Measurements from ENCODE around the gene IFIT1. TPM values are rescaled to one million over a fixed set of nuclear protein-coding genes. Genes with fewer than 3 reads are reported as not detected.

The IFIT1 gene
- total RNA-seq, 1 experiment from 2014 or later, result 2.4 TPM

DNA sequence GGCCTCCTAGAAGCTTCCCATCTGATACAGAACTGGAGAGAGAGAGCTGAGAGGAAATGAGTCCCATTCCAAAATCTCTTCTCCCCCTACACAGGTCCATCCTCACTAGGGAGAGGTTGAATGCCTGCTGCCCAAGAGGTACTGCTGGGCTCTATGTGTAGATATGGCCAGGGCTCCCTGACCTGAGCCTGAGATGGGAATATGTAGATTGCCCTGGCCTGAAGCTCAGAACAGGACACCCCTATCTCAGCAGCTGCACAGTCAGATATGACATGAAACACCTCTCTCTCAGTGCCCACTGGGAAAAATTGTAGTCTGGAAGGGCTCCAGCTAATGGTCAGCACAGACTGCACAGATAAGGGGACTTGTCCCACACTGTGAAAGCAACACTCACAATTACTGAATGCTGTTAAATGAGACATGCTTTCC lies 17.7 kb upstream of the IFIT1 start:
- ChIA-PET POLR2A (ENCODE audit: low non-redundant PET) (no interaction called here), CTCF (no interaction called here)
- intact Hi-C loops (cut with micrococcal nuclease; ENCODE audit: unreplicated experiment), result no loop called here
- H3K4me1 ChIP-seq (ENCODE audit: insufficient read depth, low read length, poor library complexity, severe bottlenecking), result peaks cover 8% of the 10 kb centered on the region
- no peak for DNase-seq (ENCODE audit: low spot score)
- no peaks in the 10 kb centered on the region for H3K36me3 ChIP-seq (ENCODE audit: insufficient read depth, low read length, poor library complexity, severe bottlenecking)
- BruUV-seq (replicated peaks), result no TSS peak
- H3K27me3 ChIP-seq (replicated peaks; ENCODE audit: insufficient read depth, low read depth, low read length, poor library complexity), result no peaks in the 10 kb centered on the region
- H3K27ac ChIP-seq (ENCODE audit: low read depth, low read length, poor library complexity, severe bottlenecking), result no peak overlapping the region
- no peak overlapping the region for H3K4me3 ChIP-seq (ENCODE audit: low read depth, low read length, poor library complexity, severe bottlenecking)
- TF ChIP-seq, protein P1, sequence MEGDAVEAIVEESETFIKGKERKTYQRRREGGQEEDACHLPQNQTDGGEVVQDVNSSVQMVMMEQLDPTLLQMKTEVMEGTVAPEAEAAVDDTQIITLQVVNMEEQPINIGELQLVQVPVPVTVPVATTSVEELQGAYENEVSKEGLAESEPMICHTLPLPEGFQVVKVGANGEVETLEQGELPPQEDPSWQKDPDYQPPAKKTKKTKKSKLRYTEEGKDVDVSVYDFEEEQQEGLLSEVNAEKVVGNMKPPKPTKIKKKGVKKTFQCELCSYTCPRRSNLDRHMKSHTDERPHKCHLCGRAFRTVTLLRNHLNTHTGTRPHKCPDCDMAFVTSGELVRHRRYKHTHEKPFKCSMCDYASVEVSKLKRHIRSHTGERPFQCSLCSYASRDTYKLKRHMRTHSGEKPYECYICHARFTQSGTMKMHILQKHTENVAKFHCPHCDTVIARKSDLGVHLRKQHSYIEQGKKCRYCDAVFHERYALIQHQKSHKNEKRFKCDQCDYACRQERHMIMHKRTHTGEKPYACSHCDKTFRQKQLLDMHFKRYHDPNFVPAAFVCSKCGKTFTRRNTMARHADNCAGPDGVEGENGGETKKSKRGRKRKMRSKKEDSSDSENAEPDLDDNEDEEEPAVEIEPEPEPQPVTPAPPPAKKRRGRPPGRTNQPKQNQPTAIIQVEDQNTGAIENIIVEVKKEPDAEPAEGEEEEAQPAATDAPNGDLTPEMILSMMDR (conservative IDR thresholded peaks at IDR 0.05; ENCODE audit: low read depth, low read length), result no peak
- no peak for TF ChIP-seq EZH2 (IDR thresholded peaks at IDR 0.05; ENCODE audit: borderline replicate concordance, low read depth, low read length, poor library complexity, severe bottlenecking)
- no peaks in the 10 kb centered on the region for H3K9me3 ChIP-seq (ENCODE audit: low read depth, low read length, poor library complexity, severe bottlenecking)

DNA sequence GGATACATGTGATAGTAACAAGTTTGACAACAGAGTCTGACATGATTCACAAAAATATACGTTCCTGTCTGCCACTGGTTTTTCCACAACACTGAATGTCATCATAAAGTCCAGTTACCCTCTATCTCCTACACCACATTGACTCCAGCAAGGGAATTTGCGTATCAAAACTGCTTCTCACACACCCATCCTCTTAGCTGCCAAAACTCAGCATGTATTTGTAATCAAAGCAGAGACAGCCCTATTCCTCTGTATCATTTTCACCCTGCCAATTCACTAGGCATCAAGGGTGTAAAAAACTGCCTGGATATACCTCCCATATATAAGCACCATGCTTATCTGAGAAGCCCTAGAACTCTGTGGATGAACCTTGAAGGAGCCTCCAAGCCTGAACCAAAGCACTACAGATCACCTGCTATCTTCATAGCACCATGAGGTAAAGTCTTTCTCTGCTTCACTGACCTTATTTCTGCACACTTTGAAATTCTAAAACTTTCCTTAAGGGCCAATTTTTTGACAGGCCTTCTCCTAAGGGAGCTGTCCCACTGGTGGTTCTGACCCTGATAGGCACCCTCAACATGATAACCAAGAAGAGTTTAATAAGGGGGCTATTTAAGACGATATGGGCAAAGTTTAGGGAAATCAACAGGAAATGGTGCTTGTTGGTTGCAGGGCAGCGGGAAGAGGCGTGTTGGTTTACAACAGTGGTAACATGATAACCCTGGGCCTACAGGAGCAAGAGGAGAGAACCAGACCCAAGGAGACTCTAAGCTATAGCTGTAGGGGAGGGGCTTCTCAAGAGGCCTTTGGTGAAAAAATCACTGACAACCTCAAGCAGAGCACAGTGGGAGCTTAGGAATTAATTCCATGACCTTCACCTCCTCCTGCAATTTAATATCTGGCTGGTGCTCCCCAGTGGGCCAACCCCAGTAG lies 14.5 kb upstream of the IFIT1 start, which contains the start of gene IFIT1B:
TSS of gene IFIT1B (plus strand) at position 352 of the 933 bp plus-strand sequence. CDS start at position 432, 80 bp downstream.
- CTCF ChIA-PET, result no interaction called here

DNA sequence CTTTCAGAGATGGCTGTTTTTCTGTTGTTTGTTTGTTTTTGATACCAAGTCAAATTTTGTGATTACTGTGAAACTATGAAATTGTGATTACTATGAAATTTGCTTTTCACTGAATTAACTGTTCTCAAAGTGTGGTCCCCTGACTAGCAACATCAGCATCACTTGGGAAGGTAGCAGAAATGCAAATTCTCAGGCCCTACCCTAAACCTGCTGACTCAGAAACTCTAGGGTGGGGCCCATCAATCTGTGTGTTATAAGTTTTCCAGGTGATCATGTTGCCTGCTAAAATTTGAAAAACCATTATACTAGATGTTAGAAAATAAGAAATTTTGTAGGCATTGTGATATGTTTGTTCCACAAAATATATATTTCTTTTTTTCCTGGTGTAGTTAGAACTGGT lies 13.3 kb upstream of the IFIT1 start:
- POLR2A ChIA-PET (ENCODE audit: low non-redundant PET), result no interaction called here
- no peak for DNase-seq (ENCODE audit: low spot score)
- BruUV-seq (replicated peaks), result no TSS peak
- Histone ChIP-seq H3K4me3 (ENCODE audit: low read depth, low read length, poor library complexity, severe bottlenecking) (no peak overlapping the region), H3K27me3 (replicated peaks; ENCODE audit: insufficient read depth, low read depth, low read length, poor library complexity) (no peaks in the 10 kb centered on the region), H3K27ac (ENCODE audit: low read depth, low read length, poor library complexity, severe bottlenecking) (no peak overlapping the region), H3K9me3 (ENCODE audit: low read depth, low read length, poor library complexity, severe bottlenecking) (no peaks in the 10 kb centered on the region), H3K4me1 (ENCODE audit: insufficient read depth, low read length, poor library complexity, severe bottlenecking) (peaks cover 5% of the 10 kb centered on the region), H3K36me3 (ENCODE audit: insufficient read depth, low read length, poor library complexity, severe bottlenecking) (no peaks in the 10 kb centered on the region)
- CTCF ChIA-PET, result no interaction called here
- intact Hi-C loops (cut with micrococcal nuclease; ENCODE audit: unreplicated experiment), result no loop called here
- TF ChIP-seq, protein P1 (conservative IDR thresholded peaks at IDR 0.05; ENCODE audit: low read depth, low read length), result no peak
- no peak for TF ChIP-seq EZH2 (IDR thresholded peaks at IDR 0.05; ENCODE audit: borderline replicate concordance, low read depth, low read length, poor library complexity, severe bottlenecking)

More for the DNA sequence above, 14.5 kb upstream of the IFIT1 start, which contains the start of gene IFIT1B:
- H3K27ac ChIP-seq (ENCODE audit: low read depth, low read length, poor library complexity, severe bottlenecking), result no peak within 1 kb of the TSS
- POLR2A ChIA-PET (ENCODE audit: low non-redundant PET), result no interaction called here
- H3K9me3 ChIP-seq (ENCODE audit: low read depth, low read length, poor library complexity, severe bottlenecking), result no peaks in the 10 kb centered on the region
- no peak for TF ChIP-seq EZH2 (IDR thresholded peaks at IDR 0.05; ENCODE audit: borderline replicate concordance, low read depth, low read length, poor library complexity, severe bottlenecking)
- TF ChIP-seq, protein P1 (conservative IDR thresholded peaks at IDR 0.05; ENCODE audit: low read depth, low read length), result no peak
- intact Hi-C loops (cut with micrococcal nuclease; ENCODE audit: unreplicated experiment), result no loop called here
- BruUV-seq (replicated peaks), result no TSS peak
- peaks cover 8% of the 10 kb centered on the region for H3K4me1 ChIP-seq (ENCODE audit: insufficient read depth, low read length, poor library complexity, severe bottlenecking)
- H3K36me3 ChIP-seq (ENCODE audit: insufficient read depth, low read length, poor library complexity, severe bottlenecking), result no peaks in the 10 kb centered on the region
- no peak within 1 kb of the TSS for H3K4me3 ChIP-seq (ENCODE audit: low read depth, low read length, poor library complexity, severe bottlenecking)
- no peaks in the 10 kb centered on the region for H3K27me3 ChIP-seq (replicated peaks; ENCODE audit: insufficient read depth, low read depth, low read length, poor library complexity)
- no peak for DNase-seq (ENCODE audit: low spot score)
